Testis (tissue), 3 donors: ENCODE measurements around the gene PRIM1. TPM values are rescaled to one million over a fixed set of nuclear protein-coding genes. Genes with fewer than 3 reads are reported as not detected.

ENCODE experiments used
- DNase-seq: peaks from one replicate; pipeline ENCODE4 v3.0.0-alpha.2; 2019
- H3K27ac ChIP-seq, 2 donors: fragments of 200-600 bp; sonication (generic); one replicate each; pipeline ENCODE4 v1.5.1; 2019
- H3K27me3 ChIP-seq: fragments of 200-600 bp; sonication (generic); one replicate; pipeline ENCODE4 v1.5.1; 2019
- H3K36me3 ChIP-seq: fragments of 200-600 bp; sonication (generic); one replicate; pipeline ENCODE4 v1.5.1; 2017; ENCODE audit warnings: low read depth; ENCODE audit errors: missing control alignments
- H3K4me1 ChIP-seq: fragments of 200-600 bp; sonication (generic); one replicate; pipeline ENCODE4 v1.5.1; 2019
- H3K4me3 ChIP-seq, 2 donors: fragments of 200-600 bp; sonication (generic); one replicate each; pipeline ENCODE4 v1.5.1; 2017 to 2019
- H3K9me3 ChIP-seq: fragments of 200-600 bp; sonication (generic); one replicate; pipeline ENCODE4 v1.5.1; 2017
- POLR2A ChIP-seq: fragments of 450-650 bp; IDR thresholded peaks from one replicate; pipeline ENCODE4 v1.6.1; 2017; ENCODE audit warnings: antibody characterized with exemption, mild to moderate bottlenecking, moderate library complexity
- WGBS, 2 donors: methylation state at CpG; one replicate each; pipeline ENCODE4 v1.1.5; 2018; 5-methylcytosine and 5-hydroxymethylcytosine counted together
- intact Hi-C: fragments of 100-400 bp; cut with DNase I; formaldehyde crosslinking; loops from one replicate; pipeline ENCODE4 v1.15.1; 2023; ENCODE audit warnings: low total_unique reads
- polyA plus RNA-seq: library from polyadenylated mRNA; stranded (reverse); fragments of 350-450 nt; fragmentation: Illumina TruSeq; extraction: RNeasy Lipid Tissue Mini Kit (QIAGEN cat#74804); gene quantifications from one replicate; pipeline ENCODE4 v1.2.3, GENCODE V29; 2014; ENCODE audit warnings: low read depth, low replicate concordance; ENCODE audit not compliant: insufficient read depth
- total RNA-seq, 2 donors: library from RNA; depleted of rRNA; stranded (reverse); fragments of >200 nt; gene quantifications; one replicate each; pipeline ENCODE4 v1.2.3, GENCODE V29; 2016
- TF ChIP-seq, protein P1 (sequence below), 3 experiments: fragments of 450-650 bp in 2 of 3; fragments of 200-600 bp in 1 of 3; sonication (generic) in 1 of 3; IDR thresholded peaks; one replicate each; pipeline ENCODE4 v1.5.1; 2016 to 2019; ENCODE audit warnings: antibody characterized with exemption in 3 of 3, mild to moderate bottlenecking in 2 of 3, moderate library complexity in 1 of 3

Gene PRIM1
- total and polyA plus RNA-seq, 3 donors from 2014 or later, result 20.5 to 29.9 (median 21.8) TPM

DNA sequence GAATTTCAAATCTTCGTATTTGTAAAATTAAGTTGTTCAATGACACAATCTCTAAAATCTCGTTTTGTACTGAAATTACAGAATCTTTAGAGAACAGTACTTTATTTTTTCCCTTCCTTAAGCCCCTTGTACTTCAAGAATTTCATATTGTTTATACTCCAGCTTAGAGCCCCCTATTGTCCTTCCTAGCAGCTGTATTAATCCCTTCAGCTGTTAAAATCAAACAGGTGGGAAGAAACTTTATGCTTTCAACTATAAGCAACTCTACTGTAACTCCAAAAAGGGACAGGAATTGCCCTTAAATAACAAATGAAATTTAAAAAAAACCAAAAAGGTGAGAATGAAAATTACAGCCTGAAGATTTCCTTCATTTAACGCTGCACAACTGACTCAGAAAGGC is 28.8 kb downstream of the PRIM1 start:
- peaks cover 36% of the 10 kb centered on the region for H3K4me1 ChIP-seq
- no peaks in the 10 kb centered on the region for H3K9me3 ChIP-seq
- no peaks in the 10 kb centered on the region for H3K27me3 ChIP-seq
- H3K27ac ChIP-seq, result peak overlapping the region; percentile 97 to 98
- intact Hi-C loops, result no loop called here
- TF ChIP-seq, protein P1, sequence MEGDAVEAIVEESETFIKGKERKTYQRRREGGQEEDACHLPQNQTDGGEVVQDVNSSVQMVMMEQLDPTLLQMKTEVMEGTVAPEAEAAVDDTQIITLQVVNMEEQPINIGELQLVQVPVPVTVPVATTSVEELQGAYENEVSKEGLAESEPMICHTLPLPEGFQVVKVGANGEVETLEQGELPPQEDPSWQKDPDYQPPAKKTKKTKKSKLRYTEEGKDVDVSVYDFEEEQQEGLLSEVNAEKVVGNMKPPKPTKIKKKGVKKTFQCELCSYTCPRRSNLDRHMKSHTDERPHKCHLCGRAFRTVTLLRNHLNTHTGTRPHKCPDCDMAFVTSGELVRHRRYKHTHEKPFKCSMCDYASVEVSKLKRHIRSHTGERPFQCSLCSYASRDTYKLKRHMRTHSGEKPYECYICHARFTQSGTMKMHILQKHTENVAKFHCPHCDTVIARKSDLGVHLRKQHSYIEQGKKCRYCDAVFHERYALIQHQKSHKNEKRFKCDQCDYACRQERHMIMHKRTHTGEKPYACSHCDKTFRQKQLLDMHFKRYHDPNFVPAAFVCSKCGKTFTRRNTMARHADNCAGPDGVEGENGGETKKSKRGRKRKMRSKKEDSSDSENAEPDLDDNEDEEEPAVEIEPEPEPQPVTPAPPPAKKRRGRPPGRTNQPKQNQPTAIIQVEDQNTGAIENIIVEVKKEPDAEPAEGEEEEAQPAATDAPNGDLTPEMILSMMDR (IDR thresholded peaks at IDR 0.05), result no peak
- TF ChIP-seq POLR2A, result no peak
- no peak for DNase-seq
- WGBS, 2 donors, result 37% methylated on average over 3 of the region's 3 CpGs
- H3K4me3 ChIP-seq, result peak overlapping the region in 1 of 2 donors; percentile 97
- H3K36me3 ChIP-seq, result no peaks in the 10 kb centered on the region

DNA sequence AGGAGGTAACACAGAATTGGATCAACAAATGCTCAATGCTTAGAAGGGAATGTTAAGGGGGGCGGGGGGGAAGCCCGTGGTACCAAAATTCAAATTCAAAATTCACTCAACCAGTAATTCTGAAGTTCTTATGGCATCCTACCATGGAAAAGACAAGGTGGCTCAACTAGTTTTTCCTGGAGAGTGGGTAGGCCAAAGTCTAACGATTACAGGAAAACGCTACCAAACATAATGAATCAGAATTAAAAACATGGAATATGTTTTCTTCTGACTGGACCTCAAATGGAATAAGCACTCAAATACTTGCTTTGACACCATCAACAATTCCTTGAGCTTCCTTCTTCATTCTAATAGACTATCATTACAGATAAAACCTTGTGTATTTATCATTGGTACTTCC is 29.3 kb downstream of the PRIM1 start:
- DNase-seq, result no peak
- H3K27ac ChIP-seq, result peak overlapping the region in 1 of 2 donors; percentile 97
- no peak overlapping the region for H3K4me3 ChIP-seq
- no peaks in the 10 kb centered on the region for H3K36me3 ChIP-seq
- no peaks in the 10 kb centered on the region for H3K27me3 ChIP-seq
- intact Hi-C loops, result no loop called here
- no peak for TF ChIP-seq POLR2A
- TF ChIP-seq, protein P1 (IDR thresholded peaks at IDR 0.05), result no peak
- peaks cover 36% of the 10 kb centered on the region for H3K4me1 ChIP-seq
- WGBS, 2 donors, result 45 to 52% methylated on average over 4 of the region's 4 CpGs
- H3K9me3 ChIP-seq, result no peaks in the 10 kb centered on the region

DNA sequence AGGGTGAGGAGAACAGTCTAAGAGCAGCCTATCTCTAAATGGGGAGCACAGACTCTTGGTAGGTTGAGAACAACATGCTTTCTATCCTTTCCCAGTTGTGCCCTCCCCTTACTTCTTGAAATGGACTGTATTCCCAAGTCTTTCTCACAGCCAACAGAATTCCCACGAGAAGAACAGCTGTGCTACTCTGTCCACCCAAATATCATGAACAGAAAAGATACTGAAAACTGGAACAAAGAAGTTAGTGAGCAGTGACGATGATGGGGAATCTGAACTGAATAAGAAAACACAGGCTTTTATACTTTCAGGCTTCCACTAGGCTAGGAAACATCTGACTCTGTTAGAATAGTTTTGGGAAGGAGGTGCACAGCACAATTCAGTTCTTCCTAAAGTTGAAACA is 30.4 kb downstream of the PRIM1 start:
- intact Hi-C loops, result no loop called here
- H3K27me3 ChIP-seq, result no peaks in the 10 kb centered on the region
- no peaks in the 10 kb centered on the region for H3K36me3 ChIP-seq
- H3K4me3 ChIP-seq, result no peak overlapping the region
- no peak for DNase-seq
- peaks cover 41% of the 10 kb centered on the region for H3K4me1 ChIP-seq
- 14 to 32% methylated on average over 2 of the region's 2 CpGs for WGBS, 2 donors
- H3K27ac ChIP-seq, result no peak overlapping the region
- H3K9me3 ChIP-seq, result no peaks in the 10 kb centered on the region
- TF ChIP-seq POLR2A, result no peak
- TF ChIP-seq, protein P1 (IDR thresholded peaks at IDR 0.05), result no peak

DNA sequence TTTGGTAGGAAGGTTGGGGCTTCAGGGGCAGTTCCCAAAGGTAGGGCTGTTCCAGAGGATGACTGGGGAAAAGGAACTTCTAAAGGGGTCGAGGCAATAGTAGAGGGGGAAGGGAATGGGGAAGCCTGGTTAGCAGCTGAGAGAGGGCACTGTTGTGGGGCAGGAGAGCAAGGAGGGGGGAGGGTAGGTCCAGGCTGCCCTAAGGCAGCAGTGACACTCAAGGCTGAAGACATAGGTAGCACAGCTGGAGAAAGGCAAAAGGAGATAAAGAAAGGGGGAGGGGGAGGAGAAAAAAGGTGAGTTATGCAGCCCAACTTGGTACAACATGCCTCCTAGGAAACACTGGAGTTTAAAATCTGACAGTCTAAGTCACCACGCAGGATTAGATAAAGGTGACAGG is 30.9 kb downstream of the PRIM1 start:
- no peaks in the 10 kb centered on the region for H3K36me3 ChIP-seq

DNA sequence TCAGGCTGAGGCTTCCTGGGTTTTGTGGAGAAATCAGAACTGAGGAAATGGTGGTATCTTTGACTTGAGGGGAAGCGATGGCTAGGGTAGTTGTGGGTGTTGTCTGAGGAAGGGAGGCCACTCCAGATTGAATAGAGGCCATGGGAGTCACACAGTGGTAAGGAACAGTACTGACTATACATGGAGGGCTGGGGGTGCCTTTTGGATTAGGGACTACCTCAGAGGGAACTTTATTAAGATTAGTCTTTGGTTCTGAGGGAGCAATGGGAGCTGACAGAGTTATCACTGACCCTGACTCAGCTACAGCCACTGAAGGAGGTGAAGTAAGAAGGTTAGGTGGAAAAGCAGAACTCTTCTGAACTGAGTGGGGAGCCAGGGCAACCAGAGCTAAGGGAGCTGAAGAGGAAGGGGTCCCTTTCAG is 31.4 kb downstream of the PRIM1 start:
- no peak for DNase-seq
- 90 to 92% methylated on average over 1 of the region's 1 CpG for WGBS, 2 donors

More for the DNA sequence above, 30.9 kb downstream of the PRIM1 start:
- Histone ChIP-seq H3K27me3 (no peaks in the 10 kb centered on the region), H3K4me3 (no peak overlapping the region), H3K4me1 (peaks cover 46% of the 10 kb centered on the region), H3K27ac (no peak overlapping the region), H3K9me3 (no peaks in the 10 kb centered on the region)
- TF ChIP-seq, protein P1 (IDR thresholded peaks at IDR 0.05), result no peak
- no peak for TF ChIP-seq POLR2A
- WGBS, 2 donors, result 53 to 61% methylated on average over 2 of the region's 2 CpGs
- DNase-seq, result no peak
- intact Hi-C loops, result no loop called here

More for the DNA sequence above, 31.4 kb downstream of the PRIM1 start:
- no peaks in the 10 kb centered on the region for H3K27me3 ChIP-seq
- H3K4me1 ChIP-seq, result peaks cover 51% of the 10 kb centered on the region
- no peak overlapping the region for H3K27ac ChIP-seq
- H3K9me3 ChIP-seq, result no peaks in the 10 kb centered on the region
- H3K36me3 ChIP-seq, result no peaks in the 10 kb centered on the region
- intact Hi-C loops, result no loop called here
- TF ChIP-seq, protein P1 (IDR thresholded peaks at IDR 0.05), result no peak
- no peak for TF ChIP-seq POLR2A
- no peak overlapping the region for H3K4me3 ChIP-seq
